ENCODE data around the gene PFKFB1.

Gene PFKFB1

GRCh38 chrX:55028611-55029010, 34.6 kb upstream of the PFKFB1 start:
- no peak for DNase-seq (ENCODE audit: low read depth)
- no peak overlapping the region for H3K4me3 ChIP-seq (ENCODE audit: low read depth, low read length)
- in situ Hi-C loops (cut with HindIII; ENCODE audit: low sequenced_read_pairs), result no loop called here
- TF ChIP-seq, protein P1, sequence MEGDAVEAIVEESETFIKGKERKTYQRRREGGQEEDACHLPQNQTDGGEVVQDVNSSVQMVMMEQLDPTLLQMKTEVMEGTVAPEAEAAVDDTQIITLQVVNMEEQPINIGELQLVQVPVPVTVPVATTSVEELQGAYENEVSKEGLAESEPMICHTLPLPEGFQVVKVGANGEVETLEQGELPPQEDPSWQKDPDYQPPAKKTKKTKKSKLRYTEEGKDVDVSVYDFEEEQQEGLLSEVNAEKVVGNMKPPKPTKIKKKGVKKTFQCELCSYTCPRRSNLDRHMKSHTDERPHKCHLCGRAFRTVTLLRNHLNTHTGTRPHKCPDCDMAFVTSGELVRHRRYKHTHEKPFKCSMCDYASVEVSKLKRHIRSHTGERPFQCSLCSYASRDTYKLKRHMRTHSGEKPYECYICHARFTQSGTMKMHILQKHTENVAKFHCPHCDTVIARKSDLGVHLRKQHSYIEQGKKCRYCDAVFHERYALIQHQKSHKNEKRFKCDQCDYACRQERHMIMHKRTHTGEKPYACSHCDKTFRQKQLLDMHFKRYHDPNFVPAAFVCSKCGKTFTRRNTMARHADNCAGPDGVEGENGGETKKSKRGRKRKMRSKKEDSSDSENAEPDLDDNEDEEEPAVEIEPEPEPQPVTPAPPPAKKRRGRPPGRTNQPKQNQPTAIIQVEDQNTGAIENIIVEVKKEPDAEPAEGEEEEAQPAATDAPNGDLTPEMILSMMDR (IDR thresholded peaks at IDR 0.05; ENCODE audit: low read depth, low read length, missing control alignments), result no peak

DNA sequence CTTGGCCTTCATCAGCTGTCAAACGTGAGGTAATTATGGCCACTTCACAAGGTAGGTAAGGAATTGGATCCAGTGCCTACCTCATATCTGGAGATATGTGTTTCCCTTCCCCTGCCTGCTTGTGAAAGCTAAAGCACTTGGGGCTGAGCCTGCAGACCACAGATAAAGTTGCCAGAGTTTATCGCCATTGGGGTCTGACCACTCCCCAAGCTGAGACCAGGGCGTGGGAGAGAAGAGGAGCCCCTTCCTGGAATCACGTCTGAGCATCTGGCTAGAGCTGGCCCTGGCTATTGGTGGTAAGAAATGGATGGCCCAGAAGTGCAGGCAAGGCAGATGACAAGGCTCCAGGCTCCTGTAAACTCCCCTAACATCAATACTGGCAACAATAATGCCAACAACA, 34.1 kb upstream of the PFKFB1 start:
- TF ChIP-seq, protein P1 (IDR thresholded peaks at IDR 0.05; ENCODE audit: low read depth, low read length, missing control alignments), result no peak
- DNase-seq (ENCODE audit: low read depth), result no peak
- in situ Hi-C loops (cut with HindIII; ENCODE audit: low sequenced_read_pairs), result no loop called here
- H3K4me3 ChIP-seq (ENCODE audit: low read depth, low read length), result no peak overlapping the region

GRCh38 chrX:55026840-55027239, 32.9 kb upstream of the PFKFB1 start:
- TF ChIP-seq, protein P1 (IDR thresholded peaks at IDR 0.05; ENCODE audit: low read depth, low read length, missing control alignments), result no peak
- DNase-seq (ENCODE audit: low read depth), result no peak
- no peak overlapping the region for H3K4me3 ChIP-seq (ENCODE audit: low read depth, low read length)
- in situ Hi-C loops (cut with HindIII; ENCODE audit: low sequenced_read_pairs), result no loop called here

DNA sequence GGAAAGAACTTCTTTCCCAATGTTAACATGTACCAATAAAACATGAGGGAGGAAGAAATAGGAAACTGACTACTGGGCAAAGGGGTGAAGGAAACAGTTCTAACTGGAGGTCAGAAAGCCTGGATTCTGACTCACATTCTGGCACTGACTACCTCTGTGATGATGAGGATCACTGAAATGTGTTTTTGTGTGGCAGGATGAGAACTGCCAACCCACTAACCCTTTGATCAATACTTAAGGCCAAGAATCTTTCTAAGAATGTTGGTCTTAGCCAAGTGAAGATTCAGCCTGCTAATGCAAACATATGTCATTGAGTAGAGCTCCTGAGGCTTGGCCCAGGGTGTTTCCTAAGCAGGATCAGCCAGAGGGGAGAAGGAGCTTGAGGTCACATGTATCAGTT, 32.2 kb upstream of the PFKFB1 start:
- no peak overlapping the region for H3K4me3 ChIP-seq (ENCODE audit: low read depth, low read length)
- DNase-seq (ENCODE audit: low read depth), result no peak
- TF ChIP-seq, protein P1 (IDR thresholded peaks at IDR 0.05; ENCODE audit: low read depth, low read length, missing control alignments), result no peak
- in situ Hi-C loops (cut with HindIII; ENCODE audit: low sequenced_read_pairs), result no loop called here

DNA sequence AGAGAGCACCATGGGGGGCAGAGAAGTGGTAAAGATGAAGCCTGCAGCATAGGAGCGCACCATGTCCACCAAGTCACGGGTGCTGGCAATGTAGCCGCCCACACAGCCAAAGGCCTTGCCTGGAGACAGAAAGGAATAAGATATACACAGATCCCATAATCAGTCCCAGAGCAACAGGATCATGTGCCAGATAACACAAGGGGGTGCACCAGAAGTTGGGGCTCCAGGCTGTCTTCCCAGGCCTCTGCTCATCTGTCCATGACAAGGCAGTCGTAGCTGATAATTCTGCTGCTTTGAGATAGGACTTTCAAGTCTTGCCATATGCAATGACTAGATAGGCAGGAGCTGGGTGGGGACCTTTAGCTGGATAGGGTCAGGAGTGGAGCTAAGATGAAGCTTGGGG, 20.9 kb upstream of the PFKFB1 start:
- TF ChIP-seq, protein P1 (IDR thresholded peaks at IDR 0.05; ENCODE audit: low read depth, low read length, missing control alignments), result no peak
- DNase-seq (ENCODE audit: low read depth), result no peak
- in situ Hi-C loops (cut with HindIII; ENCODE audit: low sequenced_read_pairs), result loop anchor here (5.0 kb wide), 1 partner anchor 88 kb away; no protein-coding TSS in a partner anchor
- no peak overlapping the region for H3K4me3 ChIP-seq (ENCODE audit: low read depth, low read length)

- in situ Hi-C loops (cut with HindIII; ENCODE audit: low sequenced_read_pairs), result no loop called here
- H3K4me3 ChIP-seq (ENCODE audit: low read depth, low read length), result no peak overlapping the region
- TF ChIP-seq, protein P1 (IDR thresholded peaks at IDR 0.05; ENCODE audit: low read depth, low read length, missing control alignments), result peak; percentile 39
- DNase-seq (ENCODE audit: low read depth), result no peak
Measured at GRCh38 chrX:55011294-55011693, 17.3 kb upstream of the PFKFB1 start.

All from astrocyte of the cerebellum (primary cell).